KMS-11 (cell line): Measurements from ENCODE around the gene USP47.

Source experiments
- H2AFZ ChIP-seq: fragments of 200-600 bp; sonication (generic); 2 replicates; pipeline ENCODE4 v1.6.1; 2016; ENCODE audit warnings: antibody characterized with exemption, mixed run types, low read depth
- H3K27ac ChIP-seq: fragments of 200-600 bp; sonication (generic); 2 replicates; pipeline ENCODE4 v1.6.1; 2016; ENCODE audit warnings: mild to moderate bottlenecking, mixed run types
- H3K27me3 ChIP-seq: fragments of 200-600 bp; sonication (generic); 2 replicates; pipeline ENCODE4 v1.6.1; 2017; ENCODE audit warnings: mild to moderate bottlenecking, low read depth, mixed run types, moderate library complexity; ENCODE audit not compliant: insufficient read depth
- H3K36me3 ChIP-seq: fragments of 200-600 bp; sonication (generic); 2 replicates; pipeline ENCODE4 v1.6.1; 2017; ENCODE audit warnings: mild to moderate bottlenecking, mixed run types; ENCODE audit not compliant: insufficient read depth
- H3K4me1 ChIP-seq: fragments of 200-600 bp; sonication (generic); 2 replicates; pipeline ENCODE4 v1.6.1; 2016; ENCODE audit warnings: mild to moderate bottlenecking, low read depth, mixed run types; ENCODE audit not compliant: poor library complexity, severe bottlenecking
- H3K4me2 ChIP-seq: fragments of 200-600 bp; sonication (generic); 2 replicates; pipeline ENCODE4 v1.7.0; 2016; ENCODE audit warnings: mild to moderate bottlenecking, mixed run types
- H3K4me3 ChIP-seq: fragments of 200-600 bp; sonication (generic); IDR thresholded peaks from 2 replicates; pipeline ENCODE4 v1.6.1; 2017; ENCODE audit warnings: low read depth, low read length, mixed read lengths; ENCODE audit not compliant: insufficient read depth
- H3K79me2 ChIP-seq: fragments of 200-600 bp; sonication (generic); 2 replicates; pipeline ENCODE4 v1.6.1; 2016; ENCODE audit warnings: low read depth, mixed run types; ENCODE audit not compliant: insufficient read depth
- H3K9ac ChIP-seq: fragments of 200-600 bp; sonication (generic); 2 replicates; pipeline ENCODE4 v1.6.1; 2016; ENCODE audit warnings: mild to moderate bottlenecking, mixed run types
- H4K20me1 ChIP-seq: fragments of 200-600 bp; sonication (generic); 2 replicates; pipeline ENCODE4 v1.6.1; 2016; ENCODE audit warnings: mild to moderate bottlenecking, mixed run types; ENCODE audit not compliant: insufficient read depth
- CTCF ChIP-seq: fragments of 200-600 bp; sonication (generic); conservative IDR thresholded peaks from 2 replicates; pipeline ENCODE4 v1.6.1; 2017; ENCODE audit warnings: low read depth, mild to moderate bottlenecking, antibody characterized with exemption, low read length, moderate library complexity, mixed read lengths

The USP47 gene

DNA sequence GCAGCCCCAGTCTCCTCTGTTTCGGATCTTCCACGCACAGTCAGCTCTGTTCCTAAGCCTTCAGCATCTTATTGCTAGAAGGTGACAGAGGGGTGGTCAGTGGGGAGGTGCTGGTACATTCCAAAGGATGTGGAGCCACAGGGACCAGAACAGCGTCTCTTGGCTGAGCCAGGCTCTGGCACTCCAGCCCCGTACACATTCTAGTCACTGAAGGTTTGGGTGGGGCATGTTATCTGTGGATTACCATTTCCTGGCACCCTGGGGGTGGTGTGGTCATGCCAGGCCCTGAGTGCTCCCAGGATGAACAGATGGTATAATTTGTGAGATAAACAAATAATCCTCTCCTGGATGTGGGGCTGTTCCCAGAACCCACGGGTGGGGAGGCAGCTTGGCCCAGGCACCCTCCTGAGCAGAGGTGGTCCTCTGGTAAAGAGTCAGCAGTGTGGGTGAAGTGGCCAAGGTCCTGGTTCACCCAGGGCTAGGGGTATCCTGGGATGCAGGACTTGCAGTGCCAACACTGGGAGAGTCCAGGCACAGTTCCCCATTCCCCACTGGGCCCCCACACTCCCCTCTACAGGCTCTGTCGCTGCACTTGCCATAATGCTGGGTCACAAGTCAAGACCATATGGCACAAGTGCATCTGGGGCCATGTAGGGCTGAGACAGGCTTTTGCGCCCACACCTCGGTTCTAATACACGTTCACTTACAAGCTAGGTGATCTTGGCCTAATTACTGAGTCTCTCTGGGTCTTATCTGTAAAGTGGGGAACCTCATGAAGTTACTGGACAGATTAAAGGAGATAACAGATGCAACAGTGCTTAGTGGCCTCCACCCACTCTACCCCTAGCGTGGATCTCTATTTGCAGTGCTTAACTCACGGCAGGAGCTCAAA, 133.7 kb downstream of the USP47 start:
- no peak for TF ChIP-seq CTCF
- Histone ChIP-seq H3K27me3 (no peaks in the 10 kb centered on the region), H4K20me1 (no peaks in the 10 kb centered on the region), H3K4me1 (no peaks in the 10 kb centered on the region), H3K79me2 (no peaks in the 10 kb centered on the region), H3K4me3 (no peak overlapping the region), H3K27ac (no peak overlapping the region), H3K36me3 (no peaks in the 10 kb centered on the region), H2AFZ (no peak overlapping the region), H3K4me2 (no peak overlapping the region), H3K9ac (no peak overlapping the region)

GRCh38 chr11:11976481-11977127, 134.8 kb downstream of the USP47 start:
- H3K79me2 ChIP-seq: no peaks in the 10 kb centered on the region
- H3K27me3 ChIP-seq: no peaks in the 10 kb centered on the region
- no peak overlapping the region for H3K9ac ChIP-seq
- no peaks in the 10 kb centered on the region for H3K36me3 ChIP-seq
- H3K27ac ChIP-seq: no peak overlapping the region
- no peak for TF ChIP-seq CTCF
- no peak overlapping the region for H3K4me3 ChIP-seq
- H2AFZ ChIP-seq: no peak overlapping the region
- no peaks in the 10 kb centered on the region for H3K4me1 ChIP-seq
- H3K4me2 ChIP-seq: no peak overlapping the region
- no peaks in the 10 kb centered on the region for H4K20me1 ChIP-seq

- H3K9ac ChIP-seq: no peak overlapping the region
- no peaks in the 10 kb centered on the region for H4K20me1 ChIP-seq
- H3K36me3 ChIP-seq: no peaks in the 10 kb centered on the region
- H3K4me1 ChIP-seq: no peaks in the 10 kb centered on the region
- H2AFZ ChIP-seq: no peak overlapping the region
- no peaks in the 10 kb centered on the region for H3K27me3 ChIP-seq
- TF ChIP-seq CTCF: no peak
- no peaks in the 10 kb centered on the region for H3K79me2 ChIP-seq
- H3K27ac ChIP-seq: no peak overlapping the region
- H3K4me2 ChIP-seq: no peak overlapping the region
- no peak overlapping the region for H3K4me3 ChIP-seq
Measured at GRCh38 chr11:11977206-11977938, 135.6 kb downstream of the USP47 start.

DNA sequence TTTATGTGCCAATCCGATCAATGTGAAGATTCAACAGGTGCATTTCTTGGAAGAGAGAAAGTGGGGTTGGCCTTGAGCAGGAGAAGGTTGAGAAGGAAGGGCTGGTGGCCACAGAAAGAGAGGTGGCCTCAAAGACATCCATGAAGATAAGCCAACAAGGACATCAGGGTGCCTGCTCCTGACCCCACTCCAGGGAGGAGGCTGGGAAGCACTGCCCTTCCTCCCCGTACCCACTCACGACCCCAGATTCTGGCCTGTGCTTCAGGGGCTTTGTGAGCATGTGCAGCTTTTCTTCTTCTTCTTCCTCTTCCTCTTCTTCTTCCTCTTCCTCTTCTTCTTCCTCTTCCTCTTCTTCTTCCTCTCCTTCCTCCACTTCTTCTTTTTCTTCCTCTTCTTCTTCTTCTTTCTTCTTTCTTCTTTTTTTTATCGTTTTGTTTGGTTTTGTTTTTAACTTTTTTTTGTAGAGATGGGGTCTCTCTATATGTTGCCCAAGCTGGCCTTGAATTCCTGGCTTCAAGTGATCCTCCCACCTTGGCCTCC, 136.4 kb downstream of the USP47 start:
- Histone ChIP-seq H3K4me2 (no peak overlapping the region), H3K4me3 (no peak overlapping the region)
- no peak for TF ChIP-seq CTCF

More for the DNA sequence above, 136.4 kb downstream of the USP47 start:
- no peaks in the 10 kb centered on the region for H3K27me3 ChIP-seq
- H3K4me1 ChIP-seq: no peaks in the 10 kb centered on the region
- H3K27ac ChIP-seq: no peak overlapping the region
- H3K36me3 ChIP-seq: no peaks in the 10 kb centered on the region
- H3K9ac ChIP-seq: no peak overlapping the region
- no peaks in the 10 kb centered on the region for H4K20me1 ChIP-seq
- no peak overlapping the region for H2AFZ ChIP-seq
- H3K79me2 ChIP-seq: no peaks in the 10 kb centered on the region
